ENCODE results near the gene HDAC9.

The HDAC9 gene

DNA sequence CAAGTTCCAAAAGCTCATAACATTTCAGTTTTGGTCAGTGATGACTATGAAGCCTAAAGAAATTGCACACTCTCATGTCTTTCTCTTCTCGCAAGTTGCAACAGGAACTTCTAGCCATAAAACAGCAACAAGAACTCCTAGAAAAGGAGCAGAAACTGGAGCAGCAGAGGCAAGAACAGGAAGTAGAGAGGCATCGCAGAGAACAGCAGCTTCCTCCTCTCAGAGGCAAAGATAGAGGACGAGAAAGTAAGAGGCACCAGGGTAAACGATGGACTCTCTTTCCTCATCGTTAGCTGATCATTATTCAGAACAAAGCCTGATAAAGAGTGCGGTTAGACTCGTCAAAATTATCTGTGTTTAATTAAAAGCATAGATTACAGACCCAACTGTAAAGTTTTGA is 94.7 kb downstream of the HDAC9 start:
- DNase-seq (ENCODE audit: low read depth, low spot score): no peak

DNA sequence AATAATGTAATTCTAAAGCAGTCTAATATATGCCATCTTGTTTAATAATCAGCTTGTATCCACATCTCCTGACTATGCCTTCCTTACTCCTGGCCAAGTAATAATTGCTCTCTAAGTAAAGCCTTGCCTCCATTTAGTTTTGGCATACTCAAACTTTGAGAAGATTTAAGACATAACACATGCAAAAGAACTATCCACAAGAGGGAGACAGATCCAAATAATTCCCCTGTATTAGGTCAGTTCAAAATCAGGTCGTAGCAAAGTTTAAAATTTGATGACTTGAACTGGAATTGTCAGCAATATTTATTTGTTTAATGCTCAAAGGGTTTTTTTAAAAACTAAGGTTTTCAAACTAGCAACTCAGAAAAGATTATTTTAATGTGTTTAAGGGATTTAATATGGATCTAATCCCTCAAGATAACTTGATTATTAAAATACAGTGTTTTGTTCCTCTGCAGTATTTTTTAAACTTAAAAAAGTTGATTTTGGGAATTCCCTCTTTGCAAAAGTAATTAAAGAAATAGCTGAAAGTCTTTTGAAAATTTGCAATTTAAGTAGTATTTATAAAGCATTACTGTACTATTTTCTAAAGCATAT is 95.3 kb downstream of the HDAC9 start:
- DNase-seq (ENCODE audit: low read depth, low spot score): no peak

DNA sequence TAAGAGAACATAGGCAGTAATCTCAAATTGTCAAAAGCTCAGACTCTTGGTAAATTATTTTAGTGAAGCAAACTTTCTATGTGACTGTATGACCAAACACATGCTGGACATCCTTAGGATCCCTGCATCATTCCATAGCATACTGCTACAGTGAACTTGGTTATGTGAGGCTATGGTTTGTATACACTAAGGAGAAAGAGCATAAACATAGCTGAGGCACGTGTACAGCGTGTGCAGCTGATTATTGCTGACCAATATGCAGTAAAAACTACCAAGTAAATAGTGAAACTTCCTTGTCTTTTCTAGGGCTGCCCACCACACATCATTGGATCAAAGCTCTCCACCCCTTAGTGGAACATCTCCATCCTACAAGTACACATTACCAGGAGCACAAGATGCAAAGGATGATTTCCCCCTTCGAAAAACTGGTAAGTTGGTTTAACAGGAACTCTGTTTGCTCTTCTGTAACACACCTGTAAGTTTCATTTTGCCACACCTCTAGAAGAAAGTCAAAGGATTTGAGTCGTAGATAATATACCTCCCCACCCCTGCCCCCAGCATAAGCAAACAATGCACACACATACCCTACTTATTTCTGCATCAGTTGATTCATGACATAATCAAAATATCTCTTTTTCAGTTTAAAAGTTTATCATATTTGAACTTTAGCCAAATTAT is 98.2 kb downstream of the HDAC9 start:
- no peak for DNase-seq (ENCODE audit: low read depth, low spot score)

- DNase-seq (ENCODE audit: low read depth, low spot score): no peak
Observed at GRCh38 chr7:18597754-18598153, 102.2 kb downstream of the HDAC9 start.

DNA sequence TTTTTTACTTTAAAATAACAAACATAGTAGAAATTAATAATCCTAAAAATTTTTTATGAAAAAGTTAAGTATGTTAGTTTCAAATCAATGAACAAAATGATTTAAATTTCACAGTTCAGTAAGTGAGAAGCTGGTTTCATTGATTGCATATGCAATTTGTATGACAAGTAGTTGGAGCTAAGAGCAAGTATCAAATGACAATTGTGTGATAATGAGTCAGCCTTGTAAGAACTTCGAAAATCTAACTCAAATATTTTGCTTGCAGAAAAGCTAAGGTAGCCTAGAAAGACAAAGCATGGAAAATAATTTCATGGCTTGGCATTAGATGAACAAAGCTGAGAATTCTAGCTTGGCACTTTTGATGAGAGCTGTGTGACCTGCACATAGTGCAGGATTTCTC is 111.5 kb downstream of the HDAC9 start:
- no peak for DNase-seq (ENCODE audit: low read depth, low spot score)

DNA sequence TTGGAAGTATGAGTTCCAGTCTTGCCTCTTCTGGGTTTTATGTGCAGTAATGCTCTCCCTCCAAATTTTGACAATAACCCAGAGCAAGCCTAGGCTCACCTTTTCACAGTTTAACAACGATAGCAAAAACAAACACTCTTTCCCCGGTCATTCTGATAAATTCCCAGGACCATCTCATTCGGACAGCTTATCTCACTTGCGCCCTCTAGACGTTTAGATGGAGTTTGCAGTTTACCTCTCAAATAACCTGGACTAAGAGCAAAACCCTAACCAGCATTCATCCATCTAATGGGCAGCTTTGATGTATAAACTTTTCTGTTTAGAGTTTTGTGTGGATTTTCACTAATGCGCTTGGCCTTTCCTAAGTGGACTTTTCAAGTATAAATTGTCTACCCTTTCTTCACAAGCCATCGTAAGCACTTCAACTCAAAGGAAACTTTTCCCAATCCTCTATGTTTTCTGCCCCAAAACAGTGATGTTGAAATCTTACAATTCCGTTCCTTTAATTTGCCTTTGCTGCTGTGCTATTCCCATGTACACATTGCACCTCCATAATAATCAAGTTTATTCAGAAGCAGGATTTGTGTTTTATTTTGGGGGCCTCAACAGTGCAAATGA is 114.9 kb downstream of the HDAC9 start:
- DNase-seq (ENCODE audit: low read depth, low spot score): no peak

GRCh38 chr7:18614841-18615240 is 119.3 kb downstream of the HDAC9 start:
- no peak for DNase-seq (ENCODE audit: low read depth, low spot score)

GRCh38 chr7:18619311-18619710 is 123.8 kb downstream of the HDAC9 start:
- DNase-seq (ENCODE audit: low read depth, low spot score): no peak

GRCh38 chr7:18623389-18623788 is 127.8 kb downstream of the HDAC9 start:
- no peak for DNase-seq (ENCODE audit: low read depth, low spot score)

DNA sequence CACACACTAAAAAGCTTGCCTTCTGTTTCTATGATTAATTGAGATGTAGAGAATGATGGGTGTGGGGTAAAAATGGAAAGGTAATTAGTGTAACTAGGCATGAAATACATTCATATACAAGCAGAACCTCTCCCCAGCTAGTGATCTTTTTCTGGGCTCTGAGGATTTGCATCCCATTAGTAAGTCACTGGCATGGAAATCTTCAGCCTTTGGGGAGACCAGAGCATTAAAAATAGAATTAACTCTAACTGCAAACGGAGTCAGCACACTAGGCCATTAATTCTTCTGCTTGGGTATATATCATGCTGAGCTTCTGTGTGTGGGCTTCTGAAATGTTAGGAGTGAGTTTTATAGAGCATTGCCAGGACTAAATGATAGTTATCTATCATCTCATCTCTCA is 128.9 kb downstream of the HDAC9 start:
- DNase-seq (ENCODE audit: low read depth, low spot score): no peak

GRCh38 chr7:18626086-18626485 is 130.5 kb downstream of the HDAC9 start:
- no peak for DNase-seq (ENCODE audit: low read depth, low spot score)

- DNase-seq (ENCODE audit: low read depth, low spot score): no peak
Observed at GRCh38 chr7:18626717-18627116, 131.2 kb downstream of the HDAC9 start.

GRCh38 chr7:18637516-18637915 is 142.0 kb downstream of the HDAC9 start:
- DNase-seq (ENCODE audit: low read depth, low spot score): no peak

GRCh38 chr7:18638594-18639452 is 143.3 kb downstream of the HDAC9 start:
- DNase-seq (ENCODE audit: low read depth, low spot score): no peak

DNA sequence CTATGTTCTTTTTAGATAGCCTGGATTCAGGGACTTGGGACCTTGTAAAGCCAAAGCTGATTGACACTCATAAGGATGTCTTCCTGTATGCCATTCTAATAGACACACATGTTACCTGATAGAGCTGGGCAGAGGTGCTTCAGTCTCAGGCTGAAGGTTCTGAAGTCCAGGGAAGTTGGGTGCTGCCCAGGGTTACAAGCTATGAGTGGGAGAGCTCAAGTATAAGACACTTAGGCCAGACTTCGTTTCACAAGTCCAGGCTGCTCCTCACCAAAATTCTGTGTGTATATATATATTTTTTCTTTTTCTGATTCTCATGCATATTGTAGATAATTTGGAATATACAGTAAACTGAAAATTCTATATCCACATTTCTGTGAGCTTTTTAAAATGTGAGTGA is 144.2 kb downstream of the HDAC9 start:
- DNase-seq (ENCODE audit: low read depth, low spot score): no peak

DNA sequence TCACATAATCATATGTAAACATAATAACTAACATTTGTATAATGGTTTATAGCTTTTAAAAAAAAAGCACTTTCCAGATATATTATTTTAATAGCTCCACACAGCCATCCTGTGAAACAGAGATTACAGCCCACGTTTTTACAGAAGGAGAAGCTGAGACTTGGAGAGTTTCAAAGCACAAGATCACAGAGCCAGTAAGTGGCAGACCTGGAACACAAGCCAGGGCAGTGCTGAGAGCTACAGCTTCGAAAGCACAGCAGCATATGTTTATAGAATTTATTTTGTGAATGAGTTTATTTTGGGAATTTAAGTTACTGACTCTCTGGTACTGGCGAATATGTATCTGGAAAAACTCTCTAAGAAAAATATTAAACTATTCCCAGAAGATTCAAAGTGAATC is 149.4 kb downstream of the HDAC9 start:
- no peak for DNase-seq (ENCODE audit: low read depth, low spot score)

DNA sequence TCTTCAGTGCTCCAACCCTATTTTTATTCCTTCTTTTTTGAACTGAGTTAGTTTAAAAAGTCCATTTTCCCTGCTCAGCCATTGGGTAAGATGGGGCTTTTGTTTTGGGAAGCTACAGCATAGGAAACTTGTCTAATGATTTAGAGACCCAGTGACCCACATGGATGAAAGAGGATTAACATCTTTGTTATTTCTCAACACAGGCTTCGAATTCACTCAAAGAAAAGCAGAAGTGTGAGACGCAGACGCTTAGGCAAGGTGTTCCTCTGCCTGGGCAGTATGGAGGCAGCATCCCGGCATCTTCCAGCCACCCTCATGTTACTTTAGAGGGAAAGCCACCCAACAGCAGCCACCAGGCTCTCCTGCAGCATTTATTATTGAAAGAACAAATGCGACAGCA is 152.0 kb downstream of the HDAC9 start:
- no peak for DNase-seq (ENCODE audit: low read depth, low spot score)

- DNase-seq (ENCODE audit: low read depth, low spot score): no peak
Observed at GRCh38 chr7:18648849-18649758, 153.6 kb downstream of the HDAC9 start.

GRCh38 chr7:18653381-18654155 is 158.0 kb downstream of the HDAC9 start:
- DNase-seq (ENCODE audit: low read depth, low spot score): no peak

DNA sequence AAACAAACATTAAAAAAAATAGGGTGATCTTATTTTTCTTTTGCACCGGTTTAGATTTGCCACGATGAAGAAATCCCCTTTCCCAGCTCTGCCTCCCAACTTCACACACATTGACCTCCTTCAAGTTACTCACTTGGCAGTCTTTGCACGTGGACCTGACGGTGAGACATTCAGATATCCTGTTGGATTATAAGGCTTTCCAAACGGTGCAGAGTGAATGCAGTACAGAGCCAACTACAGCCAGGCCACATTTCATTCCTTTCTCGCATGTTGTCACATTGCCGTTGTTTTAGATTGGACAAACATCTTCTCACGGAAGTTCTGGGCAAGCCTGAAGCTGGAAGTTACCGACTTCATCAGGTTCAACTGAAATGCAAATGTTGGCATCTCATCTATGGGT is 159.2 kb downstream of the HDAC9 start:
- DNase-seq (ENCODE audit: low read depth, low spot score): no peak

DNA sequence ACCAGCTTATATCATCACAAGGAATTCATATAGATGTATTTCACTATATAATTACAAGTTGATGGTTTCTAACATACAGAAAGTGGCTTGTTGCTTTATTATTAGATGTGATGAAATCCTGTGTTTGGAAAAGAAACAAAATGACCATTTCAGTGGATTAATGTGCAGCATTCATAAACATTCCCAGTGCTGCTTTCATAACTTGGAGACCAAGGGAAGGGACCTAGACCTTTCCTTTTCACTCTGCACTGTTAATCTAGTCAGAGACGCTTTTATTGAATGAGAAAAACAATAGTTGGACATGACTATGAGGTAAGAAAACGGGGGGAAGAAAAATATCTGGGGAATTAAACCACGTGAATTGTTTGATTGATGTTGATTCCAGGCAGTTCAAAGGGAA is 160.0 kb downstream of the HDAC9 start:
- no peak for DNase-seq (ENCODE audit: low read depth, low spot score)
